Liver (tissue), 9 donors: ENCODE data around the gene SLC24A3. TPM values are rescaled to one million over a fixed set of nuclear protein-coding genes. Genes with fewer than 3 reads are reported as not detected.

ENCODE experiments used
- DNase-seq: peaks from one replicate; pipeline ENCODE4 v3.0.0-alpha.2; 2017; ENCODE audit warnings: low spot score
- H3K27ac ChIP-seq, 2 donors: one replicate each; pipeline ENCODE4 v1.7.0; 2013; ENCODE audit warnings: inconsistent platforms in 2 of 2, low read length in 2 of 2, control low read depth in 1 of 2, low read depth in 1 of 2, mild to moderate bottlenecking in 1 of 2
- H3K27me3 ChIP-seq, 4 donors: one replicate each; pipeline versions ENCODE4 v1.6.1 to v1.7.0; 2013; ENCODE audit warnings: low read length in 3 of 4, inconsistent platforms in 1 of 4, mild to moderate bottlenecking in 1 of 4, moderate library complexity in 1 of 4; ENCODE audit not compliant: control insufficient read depth in 4 of 4, insufficient read depth in 4 of 4
- H3K36me3 ChIP-seq, 4 donors: one replicate each; pipeline versions ENCODE4 v1.6.1 to v1.7.0; 2013; ENCODE audit warnings: low read length in 3 of 4, mild to moderate bottlenecking in 3 of 4, low read depth in 1 of 4, moderate library complexity in 1 of 4; ENCODE audit not compliant: control insufficient read depth in 4 of 4, insufficient read depth in 3 of 4
- H3K4me1 ChIP-seq, 4 donors: one replicate each; pipeline versions ENCODE4 v1.6.1 to v1.7.0; 2013; ENCODE audit warnings: low read length in 3 of 4, mild to moderate bottlenecking in 3 of 4, moderate library complexity in 1 of 4; ENCODE audit not compliant: control insufficient read depth in 4 of 4, insufficient read depth in 4 of 4
- H3K4me3 ChIP-seq, 3 donors: one replicate each; pipeline versions ENCODE4 v1.6.1 to v1.7.0; 2013; ENCODE audit warnings: low read length in 3 of 3, control low read depth in 1 of 3, low read depth in 1 of 3, mild to moderate bottlenecking in 1 of 3
- H3K9ac ChIP-seq, 2 donors: one replicate each; pipeline ENCODE4 v1.7.0; 2013; ENCODE audit warnings: low read length in 2 of 2, mild to moderate bottlenecking in 2 of 2, moderate library complexity in 2 of 2, control low read depth in 1 of 2, low read depth in 1 of 2
- H3K9me3 ChIP-seq, 4 donors: one replicate each; pipeline versions ENCODE4 v1.6.1 to v1.7.0; 2013; ENCODE audit warnings: low read length in 3 of 4; ENCODE audit not compliant: control insufficient read depth in 4 of 4
- ATF3 ChIP-seq: IDR thresholded peaks from 2 replicates; pipeline ENCODE4 v1.6.1; 2016; ENCODE audit warnings: antibody characterized with exemption
- EGR1 ChIP-seq, 2 donors: IDR thresholded peaks; 2 replicates each; pipeline ENCODE4 v1.6.1; 2016 to 2018; ENCODE audit warnings: antibody characterized with exemption in 2 of 2, low read depth in 2 of 2
- FOXA1 ChIP-seq: IDR thresholded peaks from 2 replicates; pipeline ENCODE4 v1.6.1; 2016; ENCODE audit warnings: antibody characterized with exemption
- FOXA2 ChIP-seq: IDR thresholded peaks from 2 replicates; pipeline ENCODE4 v1.6.1; 2016; ENCODE audit warnings: antibody characterized with exemption
- GABPA ChIP-seq, 2 donors: IDR thresholded peaks in 1 of 2; conservative IDR thresholded peaks in 1 of 2; 2 replicates each; pipeline ENCODE4 v1.6.1; 2016; ENCODE audit warnings: antibody characterized with exemption in 2 of 2, mild to moderate bottlenecking in 1 of 2, moderate library complexity in 1 of 2
- HNF4G ChIP-seq: IDR thresholded peaks from 2 replicates; pipeline ENCODE4 v1.6.1; 2016; ENCODE audit warnings: antibody characterized with exemption
- JUND ChIP-seq, 2 donors: IDR thresholded peaks; 2 replicates each; pipeline ENCODE4 v1.6.1; 2016; ENCODE audit warnings: antibody characterized with exemption in 2 of 2
- MAX ChIP-seq: IDR thresholded peaks from 2 replicates; pipeline ENCODE4 v1.6.1; 2016; ENCODE audit warnings: antibody characterized with exemption
- RAD21 ChIP-seq, 2 donors: IDR thresholded peaks; 2 replicates each; pipeline ENCODE4 v1.6.1; 2016; ENCODE audit warnings: antibody characterized with exemption in 2 of 2, mild to moderate bottlenecking in 2 of 2
- REST ChIP-seq: IDR thresholded peaks from 2 replicates; pipeline ENCODE4 v1.6.1; 2016; ENCODE audit warnings: antibody characterized with exemption, mild to moderate bottlenecking
- RXRA ChIP-seq, 2 donors: IDR thresholded peaks; 2 replicates each; pipeline ENCODE4 v1.6.1; 2017 to 2018; ENCODE audit warnings: antibody characterized with exemption in 2 of 2, mild to moderate bottlenecking in 1 of 2
- SP1 ChIP-seq: IDR thresholded peaks from 2 replicates; pipeline ENCODE4 v1.6.1; 2018; ENCODE audit warnings: antibody characterized with exemption, mild to moderate bottlenecking
- TAF1 ChIP-seq: conservative IDR thresholded peaks from 2 replicates; pipeline ENCODE4 v1.6.1; 2016; ENCODE audit warnings: antibody characterized with exemption, mild to moderate bottlenecking
- YY1 ChIP-seq: IDR thresholded peaks from 2 replicates; pipeline ENCODE4 v1.6.1; 2016; ENCODE audit warnings: antibody characterized with exemption, mild to moderate bottlenecking
- WGBS: extraction: QIAGEN DNeasy Blood & Tissue Kit; methylation state at CpG from one replicate; pipeline ENCODE4 v1.1.7; 2013; 5-methylcytosine and 5-hydroxymethylcytosine counted together
- polyA plus RNA-seq, 2 donors: library from polyadenylated mRNA; stranded (reverse) in 1 of 2; unstranded in 1 of 2; fragments of 200-250 nt in 1 of 2; fragments of >200 nt in 1 of 2; fragmentation: Nextera tagmentation in 1 of 2; extraction: Ambion mirVana in 1 of 2; gene quantifications; one replicate each; pipeline versions ENCODE4 v1.2.1 to v1.2.3, GENCODE V29; 2013 to 2015
- total RNA-seq, 2 donors: library from RNA; depleted of rRNA; stranded (reverse); fragments of >200 nt; gene quantifications; one replicate each; pipeline ENCODE4 v1.2.3, GENCODE V29; 2014
- TF ChIP-seq, protein P1 (sequence below): fragments of 150-350 bp; IDR thresholded peaks from 2 replicates; pipeline ENCODE4 v1.5.1; 2017; ENCODE audit warnings: improper control_type of control experiment, low read depth, low read length; ENCODE audit not compliant: missing input control
- TF ChIP-seq, protein P2 (sequence below): IDR thresholded peaks from 2 replicates; pipeline ENCODE4 v1.6.1; 2016; ENCODE audit warnings: antibody characterized with exemption
- donor health status: healthy.
- donor health status: healthy.
- donor health status: healthy.
- donor health status: healthy.
- donor health status: healthy.

Gene SLC24A3
- total and polyA plus RNA-seq, 4 donors = 0.28 to 1.8 (median 0.46) TPM

- H3K4me3 ChIP-seq = no peak overlapping the region
- H3K4me1 ChIP-seq = no peaks in the 10 kb centered on the region
- no peaks in the 10 kb centered on the region for H3K27me3 ChIP-seq
- 57% methylated on average over 2 of the region's 2 CpGs for WGBS
- H3K36me3 ChIP-seq = no peaks in the 10 kb centered on the region
- H3K27ac ChIP-seq = no peak overlapping the region
- TF ChIP-seq ATF3 (no peak), FOXA1 (no peak), GABPA (IDR thresholded peaks at IDR 0.05 in 1 of 2, conservative IDR thresholded peaks at IDR 0.05 in 1 of 2) (no peak), FOXA2 (no peak), JUND (IDR thresholded peaks at IDR 0.05) (no peak), RXRA (IDR thresholded peaks at IDR 0.05) (no peak), SP1 (no peak), HNF4G (no peak), MAX (no peak), RAD21 (IDR thresholded peaks at IDR 0.05) (no peak), YY1 (no peak), EGR1 (IDR thresholded peaks at IDR 0.05; ENCODE audit: low read depth in 2 of 2) (no peak), REST (no peak), TAF1 (no peak)
- TF ChIP-seq, protein P1, sequence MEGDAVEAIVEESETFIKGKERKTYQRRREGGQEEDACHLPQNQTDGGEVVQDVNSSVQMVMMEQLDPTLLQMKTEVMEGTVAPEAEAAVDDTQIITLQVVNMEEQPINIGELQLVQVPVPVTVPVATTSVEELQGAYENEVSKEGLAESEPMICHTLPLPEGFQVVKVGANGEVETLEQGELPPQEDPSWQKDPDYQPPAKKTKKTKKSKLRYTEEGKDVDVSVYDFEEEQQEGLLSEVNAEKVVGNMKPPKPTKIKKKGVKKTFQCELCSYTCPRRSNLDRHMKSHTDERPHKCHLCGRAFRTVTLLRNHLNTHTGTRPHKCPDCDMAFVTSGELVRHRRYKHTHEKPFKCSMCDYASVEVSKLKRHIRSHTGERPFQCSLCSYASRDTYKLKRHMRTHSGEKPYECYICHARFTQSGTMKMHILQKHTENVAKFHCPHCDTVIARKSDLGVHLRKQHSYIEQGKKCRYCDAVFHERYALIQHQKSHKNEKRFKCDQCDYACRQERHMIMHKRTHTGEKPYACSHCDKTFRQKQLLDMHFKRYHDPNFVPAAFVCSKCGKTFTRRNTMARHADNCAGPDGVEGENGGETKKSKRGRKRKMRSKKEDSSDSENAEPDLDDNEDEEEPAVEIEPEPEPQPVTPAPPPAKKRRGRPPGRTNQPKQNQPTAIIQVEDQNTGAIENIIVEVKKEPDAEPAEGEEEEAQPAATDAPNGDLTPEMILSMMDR = no peak
- no peak overlapping the region for H3K9ac ChIP-seq
- H3K9me3 ChIP-seq = peaks cover 0 to 2% (median 0%) of the 10 kb centered on the region in 4 donors
- DNase-seq = no peak
These were observed 353.3 kb downstream of the SLC24A3 start for GRCh38 chr20:19565736-19566135.

- peaks cover 0 to 2% (median 0%) of the 10 kb centered on the region in 4 donors for H3K9me3 ChIP-seq
- no peak overlapping the region for H3K4me3 ChIP-seq
- no peaks in the 10 kb centered on the region for H3K27me3 ChIP-seq
- H3K9ac ChIP-seq = no peak overlapping the region
- TF ChIP-seq, protein P2, sequence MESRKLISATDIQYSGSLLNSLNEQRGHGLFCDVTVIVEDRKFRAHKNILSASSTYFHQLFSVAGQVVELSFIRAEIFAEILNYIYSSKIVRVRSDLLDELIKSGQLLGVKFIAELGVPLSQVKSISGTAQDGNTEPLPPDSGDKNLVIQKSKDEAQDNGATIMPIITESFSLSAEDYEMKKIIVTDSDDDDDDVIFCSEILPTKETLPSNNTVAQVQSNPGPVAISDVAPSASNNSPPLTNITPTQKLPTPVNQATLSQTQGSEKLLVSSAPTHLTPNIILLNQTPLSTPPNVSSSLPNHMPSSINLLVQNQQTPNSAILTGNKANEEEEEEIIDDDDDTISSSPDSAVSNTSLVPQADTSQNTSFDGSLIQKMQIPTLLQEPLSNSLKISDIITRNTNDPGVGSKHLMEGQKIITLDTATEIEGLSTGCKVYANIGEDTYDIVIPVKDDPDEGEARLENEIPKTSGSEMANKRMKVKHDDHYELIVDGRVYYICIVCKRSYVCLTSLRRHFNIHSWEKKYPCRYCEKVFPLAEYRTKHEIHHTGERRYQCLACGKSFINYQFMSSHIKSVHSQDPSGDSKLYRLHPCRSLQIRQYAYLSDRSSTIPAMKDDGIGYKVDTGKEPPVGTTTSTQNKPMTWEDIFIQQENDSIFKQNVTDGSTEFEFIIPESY = no peak
- TF ChIP-seq FOXA1 = no peak
- no peak for TF ChIP-seq EGR1 (IDR thresholded peaks at IDR 0.05; ENCODE audit: low read depth in 2 of 2)
- TF ChIP-seq MAX = no peak
- TF ChIP-seq, protein P1 = no peak
- H3K4me1 ChIP-seq = no peaks in the 10 kb centered on the region
- DNase-seq = no peak
- no peak overlapping the region for H3K27ac ChIP-seq
- WGBS = 65% methylated on average over 3 of the region's 3 CpGs
- no peaks in the 10 kb centered on the region for H3K36me3 ChIP-seq
These were observed 353.9 kb downstream of the SLC24A3 start for GRCh38 chr20:19566226-19566945.
